ENCODE results near the gene C16orf46. TPM values are rescaled to one million over a fixed set of nuclear protein-coding genes. Genes with fewer than 3 reads are reported as not detected.

The C16orf46 gene
- total RNA-seq, 1 experiment from 2014 or later, result 2.0 TPM

- Histone ChIP-seq H3K56ac (ENCODE audit: insufficient read length, low read depth, low read length) (no peak within 1 kb of the TSS), H2AK5ac (ENCODE audit: insufficient read length, low read length) (no peak within 1 kb of the TSS), H3K4me2 (ENCODE audit: insufficient read depth, insufficient read length, low read length) (peak within 1 kb of the TSS; percentile 65), H4K5ac (ENCODE audit: insufficient read length, low read depth, low read length) (no peak within 1 kb of the TSS), H3K23me2 (ENCODE audit: insufficient read length, low read depth, low read length, poor library complexity, severe bottlenecking) (no peaks in the 10 kb centered on the region), H3T11ph (ENCODE audit: low read length) (no peak within 1 kb of the TSS), H2BK15ac (ENCODE audit: low read depth, low read length) (no peak within 1 kb of the TSS), H3K18ac (ENCODE audit: insufficient read length, low read depth, low read length) (peak within 1 kb of the TSS; percentile 51), H2AFZ (ENCODE audit: low read length) (peak within 1 kb of the TSS; percentile 88), H3K9me3 (ENCODE audit: control insufficient read depth, low read depth, low read length) (no peaks in the 10 kb centered on the region), H2BK12ac (ENCODE audit: insufficient read length, low read depth, low read length) (no peak within 1 kb of the TSS), H3K4me1 (ENCODE audit: insufficient read depth, low read length) (no peaks in the 10 kb centered on the region), H4K8ac (replicated peaks; ENCODE audit: insufficient read length, low read depth, low read length) (no peak within 1 kb of the TSS), H3K9ac (ENCODE audit: extremely low read depth, insufficient read length, low read length) (peak within 1 kb of the TSS; percentile 69), H3K79me1 (ENCODE audit: insufficient read depth, low read depth, low read length, poor library complexity, severe bottlenecking) (no peaks in the 10 kb centered on the region), H3K4ac (ENCODE audit: low read depth, low read length) (no peak within 1 kb of the TSS), H2BK120ac (ENCODE audit: low read depth, low read length, poor library complexity, severe bottlenecking) (no peak within 1 kb of the TSS), H3K23ac (ENCODE audit: insufficient read length, low read depth, low read length) (no peak within 1 kb of the TSS), H3K27ac (ENCODE audit: insufficient read length, low read depth, low read length) (no peak within 1 kb of the TSS), H3K27me3 (ENCODE audit: insufficient read depth, low read length) (no peaks in the 10 kb centered on the region), H4K20me1 (ENCODE audit: control insufficient read depth, insufficient read depth, insufficient read length) (no peaks in the 10 kb centered on the region), H3K14ac (ENCODE audit: insufficient read depth, low read length) (peak within 1 kb of the TSS; percentile 49), H2BK20ac (ENCODE audit: low read depth, low read length, poor library complexity, severe bottlenecking) (no peak within 1 kb of the TSS), H2BK5ac (ENCODE audit: insufficient read length, low read length) (no peak within 1 kb of the TSS), H4K91ac (ENCODE audit: insufficient read length, low read depth, low read length) (no peak within 1 kb of the TSS), H3K79me2 (ENCODE audit: insufficient read depth, low read length) (peaks cover 7% of the 10 kb centered on the region; the same call in 1 of the 2 replicates)
- Mint-ChIP-seq H3K9me3 (no peaks in the 10 kb centered on the region), H3K4me1 (peaks cover 4 to 14% of the 10 kb centered on the region in 2 experiments), H3K36me3 (ENCODE audit: insufficient read depth in 1 of 3, low read depth in 3 of 3) (peaks cover 2 to 16% (median 7%) of the 10 kb centered on the region in 3 experiments; a peak in 6 of 7 replicates), H3K4me3 (peak within 1 kb of the TSS; percentile 79 to 89), H3K27ac (no peak within 1 kb of the TSS; a peak in 1 of 7 replicates), H3K27me3 (ENCODE audit: low read depth) (no peaks in the 10 kb centered on the region; the same call in 1 of the 2 replicates)
- DNase-seq, result peak; percentile 100
- no CpG with 5 or more reads among the region's 83 CpGs for WGBS (ENCODE audit: extremely low coverage, insufficient read length, low lambda C conversion rate)
- TF ChIP-seq CTCF (conservative IDR thresholded peaks at IDR 0.05), result no peak
These were observed 19.1 kb upstream of the C16orf46 start, which contains the start of gene GCSH for GRCh38 chr16:81095953-81096714. GCSH (minus strand) TSS chr16:81096395; CDS start chr16:81096278, 117 bp downstream.
